Limb (tissue), 2 donors: Measurements from ENCODE around the gene ERLEC1.
"Not testable (repeated sequence)": the region's sequence is repeated elsewhere in the genome, so short reads cannot be mapped to it uniquely, and the experiment has no call there.

Experiments
- DNase-seq, 2 donors: peaks; one replicate each; pipeline ENCODE4 v3.0.0-alpha.2; 2016; ENCODE audit errors: extremely low spot score in 2 of 2

Gene ERLEC1

GRCh38 chr2:53829273-53829979 is 42.6 kb downstream of the ERLEC1 start:
- DNase-seq: no peak

- DNase-seq: not testable (repeated sequence)
These were observed 43.1 kb downstream of the ERLEC1 start for GRCh38 chr2:53829980-53830290.

- no peak for DNase-seq
These were observed 53.7 kb downstream of the ERLEC1 start for GRCh38 chr2:53840580-53840979.

- DNase-seq: not testable (repeated sequence)
These were observed 54.8 kb downstream of the ERLEC1 start for GRCh38 chr2:53841651-53842050.

GRCh38 chr2:53842891-53843290 is 56.0 kb downstream of the ERLEC1 start:
- no peak for DNase-seq

- no peak for DNase-seq
These were observed 56.8 kb downstream of the ERLEC1 start for GRCh38 chr2:53843595-53843994.

- DNase-seq: no peak
These were observed 61.2 kb downstream of the ERLEC1 start for GRCh38 chr2:53848062-53848461.

- DNase-seq: not testable (repeated sequence)
These were observed 64.4 kb downstream of the ERLEC1 start for GRCh38 chr2:53851052-53851757.

- no peak for DNase-seq
These were observed 65.7 kb downstream of the ERLEC1 start for GRCh38 chr2:53852532-53852931.

- DNase-seq: no peak
These were observed 67.8 kb downstream of the ERLEC1 start for GRCh38 chr2:53854678-53855077.

GRCh38 chr2:53856272-53856671 is 69.4 kb downstream of the ERLEC1 start:
- DNase-seq: no peak

- DNase-seq: peak in 1 of 2 donors; percentile 72
These were observed 72.7 kb downstream of the ERLEC1 start, which contains the start of gene GPR75 for GRCh38 chr2:53859206-53860181. Gene GPR75 (minus strand): TSS chr2:53859967. CDS start chr2:53854756, 5,211 bp downstream.

- no peak for DNase-seq
These were observed 75.0 kb downstream of the ERLEC1 start for GRCh38 chr2:53861824-53862223.

- DNase-seq: no peak
These were observed 76.8 kb downstream of the ERLEC1 start for GRCh38 chr2:53863538-53864227.

- no peak for DNase-seq
These were observed 78.4 kb downstream of the ERLEC1 start for GRCh38 chr2:53865264-53865663.

GRCh38 chr2:53865962-53866361 is 79.1 kb downstream of the ERLEC1 start:
- no peak for DNase-seq

GRCh38 chr2:53867169-53867568 is 80.3 kb downstream of the ERLEC1 start:
- DNase-seq: no peak

GRCh38 chr2:53867773-53868172 is 80.9 kb downstream of the ERLEC1 start:
- DNase-seq: no peak
